ENCODE measurements around the gene THRA. TPM values are rescaled to one million over a fixed set of nuclear protein-coding genes. Genes with fewer than 3 reads are reported as not detected.

THRA gene
- total RNA-seq, 1 donor from 2014 or later, result 31.9 TPM

GRCh38 chr17:40122136-40122998 is 59.6 kb downstream of the THRA start:
- Mint-ChIP-seq H3K4me1 (ENCODE audit: low read depth) (peaks cover 30% of the 10 kb centered on the region), H3K4me3 (ENCODE audit: unreplicated experiment) (peak overlapping the region; percentile 78), H3K36me3 (ENCODE audit: low read depth) (peaks cover 11% of the 10 kb centered on the region), H3K27ac (ENCODE audit: unreplicated experiment) (no peak overlapping the region), H3K9me3 (ENCODE audit: low read depth) (no peaks in the 10 kb centered on the region), H3K27me3 (ENCODE audit: low read depth) (no peaks in the 10 kb centered on the region)
- TF ChIP-seq CTCF (IDR thresholded peaks at IDR 0.05), result peak; percentile 65
- no peak for DNase-seq (ENCODE audit: low spot score)

- no peak for TF ChIP-seq CTCF (IDR thresholded peaks at IDR 0.05)
- DNase-seq (ENCODE audit: low spot score), result no peak
- H3K27me3 Mint-ChIP-seq (ENCODE audit: low read depth), result no peaks in the 10 kb centered on the region
- peaks cover 30% of the 10 kb centered on the region for H3K4me1 Mint-ChIP-seq (ENCODE audit: low read depth)
- H3K4me3 Mint-ChIP-seq (ENCODE audit: unreplicated experiment), result peak overlapping the region; percentile 99
- H3K36me3 Mint-ChIP-seq (ENCODE audit: low read depth), result peaks cover 13% of the 10 kb centered on the region
- H3K27ac Mint-ChIP-seq (ENCODE audit: unreplicated experiment), result peak overlapping the region; percentile 98
- H3K9me3 Mint-ChIP-seq (ENCODE audit: low read depth), result no peaks in the 10 kb centered on the region
These were observed 60.4 kb downstream of the THRA start for GRCh38 chr17:40122999-40123810.

GRCh38 chr17:40123811-40124114 is 61.0 kb downstream of the THRA start:
- Mint-ChIP-seq H3K36me3 (ENCODE audit: low read depth) (peaks cover 13% of the 10 kb centered on the region), H3K27ac (ENCODE audit: unreplicated experiment) (peak overlapping the region; percentile 98), H3K9me3 (ENCODE audit: low read depth) (no peaks in the 10 kb centered on the region), H3K4me3 (ENCODE audit: unreplicated experiment) (peak overlapping the region; percentile 99), H3K4me1 (ENCODE audit: low read depth) (peaks cover 30% of the 10 kb centered on the region), H3K27me3 (ENCODE audit: low read depth) (no peaks in the 10 kb centered on the region)
- no peak for DNase-seq (ENCODE audit: low spot score)
- no peak for TF ChIP-seq CTCF (IDR thresholded peaks at IDR 0.05)

- Mint-ChIP-seq H3K27ac (ENCODE audit: unreplicated experiment) (peak overlapping the region; percentile 75), H3K9me3 (ENCODE audit: low read depth) (no peaks in the 10 kb centered on the region), H3K4me3 (ENCODE audit: unreplicated experiment) (peak overlapping the region; percentile 99), H3K36me3 (ENCODE audit: low read depth) (peaks cover 20% of the 10 kb centered on the region), H3K4me1 (ENCODE audit: low read depth) (peaks cover 30% of the 10 kb centered on the region), H3K27me3 (ENCODE audit: low read depth) (no peaks in the 10 kb centered on the region)
- no peak for TF ChIP-seq CTCF (IDR thresholded peaks at IDR 0.05)
- DNase-seq (ENCODE audit: low spot score), result no peak
These were observed 61.7 kb downstream of the THRA start for GRCh38 chr17:40124279-40125141.

- Mint-ChIP-seq H3K27ac (ENCODE audit: unreplicated experiment) (peak overlapping the region; percentile 18), H3K27me3 (ENCODE audit: low read depth) (no peaks in the 10 kb centered on the region), H3K36me3 (ENCODE audit: low read depth) (peaks cover 48% of the 10 kb centered on the region)
These were observed 66.7 kb downstream of the THRA start for GRCh38 chr17:40129498-40129897.

More at GRCh38 chr17:40129498-40129897, 66.7 kb downstream of the THRA start:
- Mint-ChIP-seq H3K4me3 (ENCODE audit: unreplicated experiment) (no peak overlapping the region), H3K9me3 (ENCODE audit: low read depth) (no peaks in the 10 kb centered on the region), H3K4me1 (ENCODE audit: low read depth) (peaks cover 21% of the 10 kb centered on the region)
- DNase-seq (ENCODE audit: low spot score), result no peak
- TF ChIP-seq CTCF (IDR thresholded peaks at IDR 0.05), result no peak
